SK-N-SH treated with all-trans-retinoic acid at 6 μM for 48 hours (cell line): ENCODE results near the gene PM20D1.
"Not testable (repeated sequence)": the region's sequence is repeated elsewhere in the genome, so short reads cannot be mapped to it uniquely, and the experiment has no call there.

ENCODE experiments used
- ATAC-seq: fragments of 200-7000 bp; cut with Tn5 transposase; 3 replicates; pipeline ENCODE4 v1.9.1; 2020; ENCODE audit warnings: mild to moderate bottlenecking, moderate library complexity
- ARNTL ChIP-seq: fragments of 450-650 bp; formaldehyde crosslinking; IDR thresholded peaks from 2 replicates; pipeline ENCODE4 v1.5.0; 2020; ENCODE audit warnings: low read depth, mild to moderate bottlenecking, moderate library complexity, borderline replicate concordance
- BACH2 ChIP-seq: fragments of 250-450 bp; sonication (Bioruptor Pico); IDR thresholded peaks from 2 replicates; pipeline ENCODE4 v1.9.0; 2021; ENCODE audit warnings: mild to moderate bottlenecking, borderline replicate concordance
- CREB5 ChIP-seq: fragments of 250-450 bp; sonication (Bioruptor Pico); IDR thresholded peaks from 2 replicates; pipeline ENCODE4 v1.5.1; 2020; ENCODE audit warnings: low read depth, mild to moderate bottlenecking, moderate library complexity
- GLIS3 ChIP-seq: fragments of 250-450 bp; sonication (Bioruptor Pico); IDR thresholded peaks from 2 replicates; pipeline ENCODE4 v1.5.0; 2020; ENCODE audit warnings: mild to moderate bottlenecking, moderate library complexity
- ISL1 ChIP-seq: fragments of 250-450 bp; sonication (Bioruptor Pico); IDR thresholded peaks from 2 replicates; pipeline ENCODE4 v2.1.2; 2022; ENCODE audit warnings: mild to moderate bottlenecking, moderate library complexity
- OSR1 ChIP-seq: fragments of 250-450 bp; sonication (Bioruptor Pico); IDR thresholded peaks from 2 replicates; pipeline ENCODE4 v1.8.0; 2022; ENCODE audit warnings: moderate library complexity, mild to moderate bottlenecking, inconsistent platforms
- PPARA ChIP-seq: fragments of 250-450 bp; sonication (Bioruptor Pico); IDR thresholded peaks from 2 replicates; pipeline ENCODE4 v1.5.0; 2020; ENCODE audit warnings: mild to moderate bottlenecking, borderline replicate concordance
- RARB ChIP-seq: fragments of 250-450 bp; sonication (Bioruptor Pico); IDR thresholded peaks from 2 replicates; pipeline ENCODE4 v1.8.0; 2021; ENCODE audit warnings: mild to moderate bottlenecking, moderate library complexity
- TSHZ2 ChIP-seq: fragments of 250-450 bp; sonication (Bioruptor Pico); IDR thresholded peaks from 2 replicates; pipeline ENCODE4 v1.5.0; 2020; ENCODE audit warnings: mild to moderate bottlenecking, moderate library complexity
- ZC3H10 ChIP-seq: fragments of 250-450 bp; sonication (Bioruptor Pico); IDR thresholded peaks from 2 replicates; pipeline ENCODE4 v1.5.1; 2021; ENCODE audit warnings: mild to moderate bottlenecking, moderate library complexity
- ZFP3 ChIP-seq: fragments of 250-450 bp; sonication (Bioruptor Pico); IDR thresholded peaks from 2 replicates; pipeline ENCODE4 v1.5.0; 2020; ENCODE audit warnings: mild to moderate bottlenecking, moderate library complexity
- ZFP30 ChIP-seq: fragments of 450-650 bp; formaldehyde crosslinking; IDR thresholded peaks from 2 replicates; pipeline ENCODE4 v1.5.0; 2022; ENCODE audit warnings: mild to moderate bottlenecking, moderate library complexity
- ZNF565 ChIP-seq: fragments of 450-650 bp; formaldehyde crosslinking; conservative IDR thresholded peaks from 2 replicates; pipeline ENCODE4 v1.5.0; 2020; ENCODE audit warnings: low read depth, mild to moderate bottlenecking, moderate library complexity
- ZNF70 ChIP-seq: fragments of 450-650 bp; formaldehyde crosslinking; IDR thresholded peaks from 2 replicates; pipeline ENCODE4 v1.5.0; 2020; ENCODE audit warnings: mild to moderate bottlenecking, moderate library complexity
- TF ChIP-seq, protein P1 (sequence below): fragments of 250-450 bp; sonication (Bioruptor Pico); IDR thresholded peaks from 2 replicates; pipeline ENCODE4 v1.5.1; 2021; ENCODE audit warnings: mild to moderate bottlenecking, moderate library complexity
- TF ChIP-seq, protein P2 (sequence below): fragments of 250-450 bp; sonication (Bioruptor Pico); IDR thresholded peaks from 2 replicates; pipeline ENCODE4 v1.8.0; 2020; ENCODE audit warnings: mild to moderate bottlenecking, moderate library complexity, borderline replicate concordance
- TF ChIP-seq, protein P3 (sequence below): fragments of 250-450 bp; sonication (Bioruptor Pico); IDR thresholded peaks from 2 replicates; pipeline ENCODE4 v1.8.0; 2021; ENCODE audit warnings: low read depth, mild to moderate bottlenecking, moderate library complexity, borderline replicate concordance

PM20D1 gene, protein sequence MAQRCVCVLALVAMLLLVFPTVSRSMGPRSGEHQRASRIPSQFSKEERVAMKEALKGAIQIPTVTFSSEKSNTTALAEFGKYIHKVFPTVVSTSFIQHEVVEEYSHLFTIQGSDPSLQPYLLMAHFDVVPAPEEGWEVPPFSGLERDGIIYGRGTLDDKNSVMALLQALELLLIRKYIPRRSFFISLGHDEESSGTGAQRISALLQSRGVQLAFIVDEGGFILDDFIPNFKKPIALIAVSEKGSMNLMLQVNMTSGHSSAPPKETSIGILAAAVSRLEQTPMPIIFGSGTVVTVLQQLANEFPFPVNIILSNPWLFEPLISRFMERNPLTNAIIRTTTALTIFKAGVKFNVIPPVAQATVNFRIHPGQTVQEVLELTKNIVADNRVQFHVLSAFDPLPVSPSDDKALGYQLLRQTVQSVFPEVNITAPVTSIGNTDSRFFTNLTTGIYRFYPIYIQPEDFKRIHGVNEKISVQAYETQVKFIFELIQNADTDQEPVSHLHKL

DNA sequence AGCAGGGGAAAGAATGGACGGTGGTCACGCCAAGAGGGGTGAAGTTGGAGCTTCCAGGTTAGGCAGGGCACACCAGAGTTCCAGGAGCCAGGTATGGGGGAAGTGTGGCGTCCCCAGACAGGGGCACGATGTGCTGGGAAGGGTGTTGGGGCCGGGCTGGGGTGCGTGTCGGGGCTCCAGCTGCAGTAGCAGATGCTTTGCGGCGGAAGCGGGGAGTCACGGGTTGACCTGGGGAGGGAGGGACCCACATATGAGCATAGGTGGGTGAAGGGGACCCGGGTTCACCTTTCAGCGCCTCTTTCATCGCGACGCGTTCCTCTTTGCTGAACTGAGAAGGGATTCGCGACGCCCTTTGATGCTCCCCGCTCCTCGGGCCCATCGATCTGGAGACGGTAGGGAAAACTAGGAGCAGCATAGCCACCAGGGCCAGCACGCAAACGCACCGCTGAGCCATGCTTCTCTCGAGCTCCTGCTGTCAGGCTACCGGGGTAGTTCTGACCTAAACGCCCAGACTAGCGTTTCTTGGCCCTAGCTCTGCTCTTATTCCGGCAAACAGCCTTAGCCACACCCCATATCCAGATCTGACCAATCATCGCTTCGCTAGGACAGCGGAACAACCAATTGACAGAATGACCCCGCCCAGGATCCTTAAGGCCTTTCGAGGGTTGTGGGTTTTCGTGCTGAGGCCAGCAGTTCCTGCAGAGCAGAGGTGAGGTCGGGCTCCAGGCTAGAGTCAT, at the start of gene PM20D1:
Gene PM20D1, minus strand, starts transcription at position 514 of the 737 bp plus-strand sequence. Its CDS starts 60 bp downstream, at position 454.
- peak; percentile 99 for ATAC-seq
- TF ChIP-seq ZFP30 (CRISPR knock-in tag) (no peak), OSR1 (CRISPR knock-in tag) (no peak), ZNF70 (CRISPR knock-in tag) (no peak), ZFP3 (CRISPR knock-in tag) (no peak), RARB (no peak), GLIS3 (no peak), ZC3H10 (CRISPR knock-in tag) (no peak), PPARA (no peak), ISL1 (no peak), CREB5 (CRISPR knock-in tag) (no peak), ARNTL (CRISPR knock-in tag) (no peak)
- TF ChIP-seq, protein P1, sequence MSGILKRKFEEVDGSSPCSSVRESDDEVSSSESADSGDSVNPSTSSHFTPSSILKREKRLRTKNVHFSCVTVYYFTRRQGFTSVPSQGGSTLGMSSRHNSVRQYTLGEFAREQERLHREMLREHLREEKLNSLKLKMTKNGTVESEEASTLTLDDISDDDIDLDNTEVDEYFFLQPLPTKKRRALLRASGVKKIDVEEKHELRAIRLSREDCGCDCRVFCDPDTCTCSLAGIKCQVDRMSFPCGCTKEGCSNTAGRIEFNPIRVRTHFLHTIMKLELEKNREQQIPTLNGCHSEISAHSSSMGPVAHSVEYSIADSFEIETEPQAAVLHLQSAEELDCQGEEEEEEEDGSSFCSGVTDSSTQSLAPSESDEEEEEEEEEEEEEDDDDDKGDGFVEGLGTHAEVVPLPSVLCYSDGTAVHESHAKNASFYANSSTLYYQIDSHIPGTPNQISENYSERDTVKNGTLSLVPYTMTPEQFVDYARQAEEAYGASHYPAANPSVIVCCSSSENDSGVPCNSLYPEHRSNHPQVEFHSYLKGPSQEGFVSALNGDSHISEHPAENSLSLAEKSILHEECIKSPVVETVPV (CRISPR knock-in tag) = no peak
- TF ChIP-seq, protein P2, sequence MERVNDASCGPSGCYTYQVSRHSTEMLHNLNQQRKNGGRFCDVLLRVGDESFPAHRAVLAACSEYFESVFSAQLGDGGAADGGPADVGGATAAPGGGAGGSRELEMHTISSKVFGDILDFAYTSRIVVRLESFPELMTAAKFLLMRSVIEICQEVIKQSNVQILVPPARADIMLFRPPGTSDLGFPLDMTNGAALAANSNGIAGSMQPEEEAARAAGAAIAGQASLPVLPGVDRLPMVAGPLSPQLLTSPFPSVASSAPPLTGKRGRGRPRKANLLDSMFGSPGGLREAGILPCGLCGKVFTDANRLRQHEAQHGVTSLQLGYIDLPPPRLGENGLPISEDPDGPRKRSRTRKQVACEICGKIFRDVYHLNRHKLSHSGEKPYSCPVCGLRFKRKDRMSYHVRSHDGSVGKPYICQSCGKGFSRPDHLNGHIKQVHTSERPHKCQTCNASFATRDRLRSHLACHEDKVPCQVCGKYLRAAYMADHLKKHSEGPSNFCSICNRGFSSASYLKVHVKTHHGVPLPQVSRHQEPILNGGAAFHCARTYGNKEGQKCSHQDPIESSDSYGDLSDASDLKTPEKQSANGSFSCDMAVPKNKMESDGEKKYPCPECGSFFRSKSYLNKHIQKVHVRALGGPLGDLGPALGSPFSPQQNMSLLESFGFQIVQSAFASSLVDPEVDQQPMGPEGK (CRISPR knock-in tag) = no peak

GRCh38 chr1:205896351-205896750, 46.4 kb upstream of the PM20D1 start:
- ATAC-seq = no peak
- TF ChIP-seq, protein P2 (CRISPR knock-in tag) = no peak
- TF ChIP-seq ZNF70 (CRISPR knock-in tag) = no peak
- TF ChIP-seq ZNF565 = no peak
- no peak for TF ChIP-seq BACH2
- TF ChIP-seq CREB5 (CRISPR knock-in tag) = no peak
- TF ChIP-seq ARNTL (CRISPR knock-in tag) = no peak
- no peak for TF ChIP-seq OSR1 (CRISPR knock-in tag)
- no peak for TF ChIP-seq ZC3H10 (CRISPR knock-in tag)
- no peak for TF ChIP-seq TSHZ2
- TF ChIP-seq, protein P3, sequence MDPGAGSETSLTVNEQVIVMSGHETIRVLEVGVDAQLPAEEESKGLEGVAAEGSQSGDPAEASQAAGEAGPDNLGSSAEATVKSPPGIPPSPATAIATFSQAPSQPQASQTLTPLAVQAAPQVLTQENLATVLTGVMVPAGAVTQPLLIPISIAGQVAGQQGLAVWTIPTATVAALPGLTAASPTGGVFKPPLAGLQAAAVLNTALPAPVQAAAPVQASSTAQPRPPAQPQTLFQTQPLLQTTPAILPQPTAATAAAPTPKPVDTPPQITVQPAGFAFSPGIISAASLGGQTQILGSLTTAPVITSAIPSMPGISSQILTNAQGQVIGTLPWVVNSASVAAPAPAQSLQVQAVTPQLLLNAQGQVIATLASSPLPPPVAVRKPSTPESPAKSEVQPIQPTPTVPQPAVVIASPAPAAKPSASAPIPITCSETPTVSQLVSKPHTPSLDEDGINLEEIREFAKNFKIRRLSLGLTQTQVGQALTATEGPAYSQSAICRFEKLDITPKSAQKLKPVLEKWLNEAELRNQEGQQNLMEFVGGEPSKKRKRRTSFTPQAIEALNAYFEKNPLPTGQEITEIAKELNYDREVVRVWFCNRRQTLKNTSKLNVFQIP (CRISPR knock-in tag) = no peak
- no peak for TF ChIP-seq RARB
- TF ChIP-seq, protein P1 (CRISPR knock-in tag) = no peak
- no peak for TF ChIP-seq ZFP3 (CRISPR knock-in tag)

DNA sequence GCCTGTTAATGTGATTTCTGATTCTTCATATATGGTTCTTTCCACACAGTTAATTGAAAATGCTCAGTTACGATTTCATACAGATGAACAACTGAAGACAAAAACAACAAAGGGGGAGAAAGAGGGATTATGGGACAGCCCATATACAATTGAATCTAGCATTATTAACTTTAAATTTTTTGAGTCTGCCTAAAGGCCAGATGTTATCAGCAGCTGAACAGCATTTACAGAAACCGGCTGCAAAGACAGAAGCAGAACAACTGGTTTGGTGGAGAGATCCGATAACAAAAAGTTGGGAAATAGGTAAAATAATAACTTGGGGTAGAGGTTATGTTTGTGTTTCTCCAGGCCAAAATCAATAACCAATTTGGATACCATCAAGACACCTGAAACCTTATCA, 44.2 kb upstream of the PM20D1 start:
- ATAC-seq = not testable (repeated sequence)
